ENCODE data around the gene ME3.
A peak's percentile ranks its signal among the peaks of the same experiment; 100 is the strongest.
"Not testable (repeated sequence)": the region's sequence is repeated elsewhere in the genome, so short reads cannot be mapped to it uniquely, and the experiment has no call there.

ME3 gene

DNA sequence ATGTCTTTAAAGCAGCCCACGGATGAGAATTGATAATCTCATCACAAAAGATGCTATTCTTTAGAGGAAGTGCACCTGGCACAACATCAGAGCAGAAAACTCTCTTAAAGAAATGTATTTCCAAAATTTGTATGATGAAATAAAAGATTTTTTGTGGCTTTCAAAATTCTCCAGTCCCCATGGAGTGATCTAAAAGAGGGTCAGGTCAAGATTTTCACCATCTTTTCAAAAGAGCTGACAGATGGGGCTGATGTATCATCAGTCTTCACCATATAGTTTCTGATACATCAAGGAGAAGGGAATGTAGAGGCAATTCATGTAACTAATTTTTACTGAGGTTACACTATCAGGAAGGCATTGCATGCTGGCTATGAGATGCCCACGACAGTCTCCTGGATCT, 11.7 kb downstream of the ME3 start:
- no peak for DNase-seq

DNA sequence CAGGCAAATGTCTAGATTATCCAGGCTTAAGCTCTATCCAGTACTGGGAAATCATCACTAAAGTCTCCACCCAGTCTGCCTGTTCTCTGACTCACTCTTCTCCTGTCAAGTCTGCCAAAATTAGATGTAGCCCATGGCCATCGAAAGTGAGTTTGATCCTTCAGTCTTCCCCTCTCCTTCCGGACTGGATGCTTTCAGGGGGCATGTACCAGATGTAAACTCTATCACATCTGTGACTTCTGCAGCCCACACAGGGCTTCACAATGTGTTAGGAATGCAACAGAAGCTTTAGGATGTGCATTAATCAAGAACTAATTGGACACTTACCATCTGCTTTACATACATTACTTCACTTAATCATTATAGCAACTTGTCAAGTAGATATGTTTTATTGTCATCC, 12.3 kb downstream of the ME3 start:
- no peak for DNase-seq

DNA sequence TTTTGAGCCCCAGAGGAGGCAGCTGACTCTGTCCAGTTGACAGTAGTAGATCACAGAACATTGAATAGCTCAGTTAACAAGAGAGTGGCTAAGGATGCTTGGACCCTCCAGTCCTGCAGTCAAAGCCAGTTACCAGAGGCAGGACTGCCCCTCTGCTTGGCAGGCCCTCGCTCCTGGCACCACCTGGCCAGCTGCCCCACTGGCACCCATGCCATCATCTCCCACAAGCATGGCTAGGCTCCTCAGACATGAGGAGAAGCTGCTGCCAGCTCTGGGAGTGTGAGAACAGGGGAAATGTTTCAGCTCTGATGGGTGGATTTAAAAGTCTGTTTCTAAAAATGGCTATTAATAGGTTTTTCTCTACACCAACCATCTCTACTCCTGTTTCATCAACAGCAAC, 13.9 kb downstream of the ME3 start:
- DNase-seq: no peak

DNA sequence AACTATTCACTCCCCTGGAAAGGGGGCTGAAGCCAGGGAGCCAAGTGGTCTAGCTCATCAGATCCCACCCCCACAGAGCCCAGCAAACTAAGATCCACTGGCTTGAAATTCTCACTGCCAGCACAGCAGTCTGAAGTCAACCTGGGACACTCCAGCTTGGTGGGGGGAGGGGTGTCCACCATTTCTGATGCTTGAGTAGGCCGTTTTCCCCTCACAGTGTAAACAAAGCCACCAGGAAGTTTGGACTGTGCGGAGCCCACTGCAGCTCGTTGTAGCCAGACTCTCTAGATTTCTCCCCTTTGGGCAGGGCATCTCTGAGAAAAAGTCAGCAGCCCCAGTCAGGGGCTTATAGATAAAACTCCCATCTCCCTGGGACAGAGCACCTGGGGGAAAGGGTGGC, 27.2 kb downstream of the ME3 start:
- DNase-seq: not testable (repeated sequence)

DNA sequence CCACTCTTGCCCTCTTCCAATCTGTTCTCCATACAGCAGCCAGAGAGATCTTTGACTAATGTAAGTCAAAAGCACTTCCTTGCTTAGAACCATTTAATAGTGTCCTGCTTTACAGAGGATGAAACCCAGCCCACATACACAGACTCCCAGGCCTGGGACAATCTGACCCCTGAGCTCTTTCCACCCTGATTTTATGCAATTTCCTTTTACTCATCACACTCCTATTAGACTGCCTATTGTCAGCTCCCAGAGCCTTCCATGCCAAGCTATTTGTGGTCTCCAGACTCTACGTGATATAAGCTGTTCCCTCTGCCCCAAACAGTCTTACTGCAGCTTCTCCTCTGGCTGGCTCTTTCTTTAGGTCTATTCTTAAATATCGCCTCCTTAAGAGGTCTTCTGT, 28.1 kb downstream of the ME3 start:
- DNase-seq: peak; percentile 29 to 63 (median 50)

DNA sequence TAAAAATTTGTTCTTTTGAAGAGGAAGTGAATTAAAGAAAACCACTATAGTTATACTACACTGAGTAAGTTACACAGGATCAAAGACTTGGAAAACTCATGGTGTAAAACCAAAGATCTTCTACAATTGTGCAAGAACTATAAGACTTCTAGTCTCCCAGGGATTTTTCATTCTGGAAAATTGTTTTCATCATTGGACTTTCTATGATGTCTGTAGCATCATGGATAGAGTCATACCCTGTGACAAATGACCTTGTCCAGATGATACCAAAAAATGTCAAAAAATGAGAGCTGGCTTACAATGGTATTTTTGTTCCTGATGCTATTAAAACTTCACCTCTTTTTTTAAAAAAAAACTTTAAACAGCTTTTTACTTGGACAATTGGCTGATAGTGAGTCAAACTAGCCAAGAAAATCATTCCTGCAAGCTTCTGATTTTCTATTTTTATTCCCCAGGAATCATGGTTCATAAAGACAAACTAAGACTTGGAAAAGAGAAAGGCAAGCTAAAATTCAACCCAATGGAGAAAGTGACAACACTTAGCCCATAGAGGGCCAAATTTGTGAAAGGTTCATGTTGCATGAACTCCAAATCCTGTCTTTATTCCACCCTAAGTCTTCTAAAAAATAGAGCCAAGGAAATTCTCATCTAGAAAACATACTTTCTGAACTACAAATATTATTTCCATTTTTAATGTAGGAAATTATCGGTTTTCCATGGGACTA, 30.7 kb downstream of the ME3 start:
- no peak for DNase-seq

DNA sequence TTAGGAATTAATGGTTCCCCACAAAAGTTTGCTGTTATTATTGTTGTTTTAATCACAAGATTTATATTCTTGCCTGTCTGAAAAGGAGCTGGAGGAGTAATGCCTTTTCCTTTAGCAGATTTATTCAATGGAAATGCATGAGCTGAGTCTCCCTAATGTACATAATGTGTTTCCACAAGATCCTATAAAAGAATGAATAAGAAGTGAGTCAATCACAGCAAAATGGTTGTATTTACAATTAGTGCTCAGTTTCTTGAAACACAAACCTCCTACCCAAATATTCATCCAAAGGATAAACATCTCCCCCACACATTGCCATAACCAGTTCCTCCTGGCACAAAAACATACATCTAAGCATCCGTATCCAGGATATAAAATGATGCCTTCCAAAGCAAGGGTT, 33.3 kb downstream of the ME3 start:
- DNase-seq: no peak

DNA sequence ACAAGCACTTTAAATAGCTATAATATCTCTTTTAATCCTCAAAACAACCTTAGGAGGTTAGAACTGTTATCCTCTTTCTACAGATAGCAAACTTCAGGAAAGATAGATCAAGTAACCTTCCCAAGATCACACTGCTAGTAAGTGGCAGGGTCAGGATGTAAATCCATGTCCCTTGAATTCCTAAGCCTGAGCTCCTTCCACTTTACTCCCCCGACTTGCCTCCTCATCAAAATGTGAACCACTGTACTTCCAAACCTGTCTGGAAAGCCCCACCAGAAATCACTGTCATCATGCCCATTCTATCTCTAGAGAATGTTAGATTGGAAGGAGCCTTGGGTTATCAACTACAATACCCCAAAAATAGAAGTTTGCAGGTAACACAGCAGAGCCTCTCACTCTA, 33.7 kb downstream of the ME3 start:
- no peak for DNase-seq

DNA sequence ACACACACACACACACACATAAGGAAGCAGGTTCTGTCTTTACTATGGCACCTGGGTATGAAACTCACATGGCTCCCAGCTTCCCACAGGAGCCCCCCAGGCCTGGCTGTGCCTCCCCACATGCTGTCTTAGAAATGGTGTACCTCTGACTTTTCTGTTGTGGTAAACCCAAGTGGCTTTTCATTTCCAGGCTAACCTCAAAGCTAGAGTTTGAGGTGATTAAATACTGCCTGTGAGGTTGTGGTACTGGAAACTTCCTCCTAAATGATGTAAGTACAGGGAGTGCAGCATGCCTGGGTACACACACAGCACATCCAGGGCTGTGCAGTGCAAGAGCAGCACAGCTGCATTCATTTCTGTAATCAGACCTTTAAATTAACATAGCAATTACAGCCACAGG, 34.4 kb downstream of the ME3 start:
- DNase-seq: no peak

DNA sequence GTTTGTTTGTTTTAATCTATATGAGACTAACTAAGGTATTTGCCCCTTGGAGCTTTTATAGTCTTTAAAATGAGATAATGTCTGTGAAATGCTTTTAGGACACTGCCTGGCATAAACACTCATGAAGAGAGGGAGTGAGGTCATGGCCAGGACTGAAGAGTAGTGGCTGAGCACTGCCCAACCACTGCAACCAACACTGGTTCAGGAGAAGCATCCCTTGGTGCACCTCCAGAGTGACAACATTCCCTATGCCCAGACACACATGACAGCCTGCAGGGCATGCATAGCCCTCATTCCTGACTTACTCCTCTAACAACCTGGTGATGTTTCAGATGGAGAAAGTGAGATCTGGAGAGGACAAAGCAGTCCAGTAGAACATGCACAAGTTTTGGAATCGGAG, 36.1 kb downstream of the ME3 start:
- DNase-seq: no peak

DNA sequence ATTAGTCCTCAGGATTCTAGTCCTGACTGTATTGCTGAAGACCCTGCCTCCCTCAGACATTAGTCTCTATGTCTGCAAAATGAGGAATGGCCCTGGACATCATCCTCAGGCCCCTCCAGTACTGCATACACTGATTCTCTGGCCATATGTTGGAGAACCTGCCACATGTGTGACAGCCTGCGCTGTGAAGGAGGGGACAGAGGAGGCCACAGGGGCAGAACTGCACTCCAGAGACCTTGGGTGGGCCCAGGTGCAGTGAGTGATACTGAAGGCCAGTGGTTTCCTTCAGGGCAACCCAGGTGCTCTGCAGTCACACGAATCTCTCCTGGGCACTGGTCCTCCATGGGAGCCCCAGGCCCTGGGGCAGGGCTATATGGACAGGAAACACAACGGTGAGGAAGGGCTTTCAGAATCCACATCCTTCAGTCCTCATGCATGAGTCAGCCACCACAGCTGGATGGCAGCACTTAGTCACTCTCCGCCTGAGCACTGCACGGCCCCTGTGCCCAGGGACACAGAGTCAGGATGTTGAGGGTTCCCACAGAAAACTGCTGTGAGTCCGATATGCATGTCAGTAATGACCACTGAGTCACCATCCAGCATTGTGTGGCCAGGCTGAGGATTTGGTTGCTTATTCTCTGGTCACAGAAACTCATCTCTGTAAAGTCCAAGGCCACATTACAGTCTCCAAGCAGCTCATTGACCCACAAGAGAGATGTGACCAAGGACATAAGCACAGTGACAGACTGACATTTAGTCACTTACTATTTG, 39.7 kb downstream of the ME3 start:
- peak; percentile 68 to 80 (median 72) for DNase-seq

DNA sequence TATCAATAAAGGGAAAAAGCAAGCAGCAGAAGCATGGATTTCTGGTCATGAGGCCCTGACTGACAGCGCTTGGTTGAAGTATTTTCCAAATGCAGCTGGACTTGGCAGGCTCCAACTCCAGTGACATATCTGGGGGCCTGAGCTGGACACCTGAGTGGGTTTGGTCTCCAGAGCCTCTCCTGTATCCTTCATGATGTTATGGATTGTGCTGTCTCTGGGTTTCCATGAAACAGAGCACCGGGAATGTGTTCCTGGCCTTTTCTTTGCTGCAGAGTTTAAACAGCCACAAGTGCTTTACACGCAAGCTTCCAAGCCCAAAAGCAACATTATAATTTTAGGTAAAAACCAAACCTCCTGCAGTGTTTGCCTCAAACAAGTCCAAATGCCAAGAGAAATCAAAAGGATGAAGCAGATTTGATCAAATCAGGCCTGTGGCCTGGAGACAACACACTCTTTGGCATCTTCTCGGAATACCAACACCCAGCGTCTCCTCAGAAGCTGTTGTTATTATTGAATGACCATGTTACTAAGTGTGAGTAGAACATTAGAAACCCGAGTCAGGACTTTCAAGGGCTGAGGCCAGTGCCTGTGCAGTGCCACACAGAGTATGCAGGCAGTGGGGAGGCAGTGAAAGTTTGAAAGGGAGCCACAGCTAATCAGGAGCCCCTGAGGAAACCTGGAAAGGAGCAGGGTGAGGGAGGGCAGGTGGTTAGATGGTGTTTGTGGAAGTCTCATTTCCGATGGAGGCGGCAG, 42.0 kb downstream of the ME3 start:
- DNase-seq: no peak

DNA sequence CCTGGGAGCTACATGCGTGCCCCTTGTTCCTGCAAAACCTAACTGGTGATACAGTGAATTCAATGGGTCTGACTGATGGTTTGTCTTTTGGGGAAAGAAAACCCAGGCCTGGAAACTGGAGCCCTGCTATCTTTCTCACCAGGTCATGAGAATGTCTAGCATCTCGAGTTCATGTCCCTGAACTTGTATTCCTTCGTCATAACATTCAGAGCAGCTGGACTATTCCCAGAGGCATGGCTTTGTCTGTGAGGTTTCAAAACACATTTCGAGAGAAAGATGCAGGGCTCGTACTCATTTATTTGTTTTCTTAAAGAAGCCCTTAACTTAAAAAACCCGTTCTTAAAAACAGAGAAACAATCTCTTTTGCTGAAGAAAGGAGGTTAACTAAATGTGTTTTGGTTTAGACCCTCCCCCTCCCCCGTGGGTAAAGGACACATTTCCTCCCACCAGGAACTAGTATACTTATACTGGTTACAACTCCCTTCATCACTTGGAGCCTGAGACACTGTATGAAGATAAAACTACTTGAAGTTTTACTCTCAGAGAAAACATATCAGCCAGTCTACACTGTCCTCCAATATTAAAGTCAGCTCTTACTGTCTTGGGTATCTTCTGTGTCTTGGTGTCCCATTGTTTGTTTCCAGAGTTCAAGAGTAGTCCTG, 43.2 kb downstream of the ME3 start:
- no peak for DNase-seq

DNA sequence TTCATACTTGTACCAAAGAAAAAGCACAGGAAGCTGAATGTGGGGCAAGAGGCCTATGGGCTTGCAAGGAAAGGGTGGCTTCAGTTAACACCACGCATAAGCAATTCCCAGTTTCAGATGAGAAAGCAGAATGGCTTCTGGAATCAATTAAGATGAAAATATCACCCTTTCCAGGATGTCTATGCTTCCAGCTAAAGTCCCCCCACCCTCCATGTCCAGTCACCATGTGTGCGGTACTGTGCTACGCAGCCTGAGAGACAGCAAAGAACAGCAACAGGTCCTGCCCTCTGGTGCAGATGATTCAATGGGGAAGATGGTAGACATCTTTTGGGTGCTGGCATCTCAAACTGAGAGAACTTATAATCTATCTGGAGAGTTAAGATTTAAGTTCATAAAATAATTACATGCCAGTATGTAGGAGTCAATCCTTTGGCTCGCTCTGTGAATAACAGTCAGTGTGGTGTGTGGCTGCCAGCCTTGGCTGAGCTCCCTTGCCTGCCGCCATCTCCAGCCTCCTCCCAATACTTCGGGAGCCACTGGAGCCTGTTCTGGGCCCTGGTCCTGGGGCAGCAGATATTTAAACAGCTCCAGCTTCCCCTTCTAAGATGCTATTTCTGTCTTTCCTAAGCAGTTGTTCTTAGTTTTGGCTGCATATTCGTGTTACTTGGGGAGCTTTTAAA, 44.5 kb downstream of the ME3 start:
- DNase-seq: no peak

DNA sequence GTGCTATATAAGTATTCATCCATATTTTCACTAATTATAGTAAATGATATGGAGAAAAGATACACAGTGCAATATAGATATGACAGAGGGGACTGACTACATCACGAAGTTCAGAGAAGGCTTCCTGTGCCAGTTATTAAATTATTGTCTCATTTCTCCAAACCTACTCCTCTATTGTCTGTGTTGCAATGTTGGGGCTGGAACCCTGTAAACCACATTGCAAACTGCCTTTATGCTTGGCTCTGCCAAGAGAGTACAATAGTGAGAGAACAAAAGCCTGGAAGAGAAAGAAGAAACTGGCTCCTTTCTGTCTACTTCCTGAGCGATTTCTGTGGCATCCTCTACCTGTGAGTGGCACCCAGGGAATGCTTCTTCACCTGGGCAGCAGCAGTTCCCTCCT, 46.4 kb downstream of the ME3 start:
- no peak for DNase-seq

DNA sequence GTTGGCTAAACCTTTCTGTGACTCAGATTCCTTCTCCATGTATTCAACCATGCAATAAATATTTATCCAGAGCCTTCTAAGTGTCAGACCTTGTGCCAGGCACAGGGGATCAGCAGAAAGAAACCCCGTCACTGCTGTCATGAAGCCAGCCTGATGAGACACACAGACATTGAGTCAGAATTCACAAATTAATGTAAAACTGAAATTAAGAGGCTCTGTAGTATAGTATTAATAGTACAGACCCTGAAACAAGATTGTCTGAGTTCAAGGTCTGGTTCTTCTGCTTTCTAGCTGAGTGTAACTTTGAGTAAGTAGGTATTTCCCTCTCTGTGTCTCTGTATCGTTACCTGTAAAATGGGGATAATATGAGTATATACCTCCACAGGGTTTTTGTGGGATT, 46.9 kb downstream of the ME3 start:
- no peak for DNase-seq

DNA sequence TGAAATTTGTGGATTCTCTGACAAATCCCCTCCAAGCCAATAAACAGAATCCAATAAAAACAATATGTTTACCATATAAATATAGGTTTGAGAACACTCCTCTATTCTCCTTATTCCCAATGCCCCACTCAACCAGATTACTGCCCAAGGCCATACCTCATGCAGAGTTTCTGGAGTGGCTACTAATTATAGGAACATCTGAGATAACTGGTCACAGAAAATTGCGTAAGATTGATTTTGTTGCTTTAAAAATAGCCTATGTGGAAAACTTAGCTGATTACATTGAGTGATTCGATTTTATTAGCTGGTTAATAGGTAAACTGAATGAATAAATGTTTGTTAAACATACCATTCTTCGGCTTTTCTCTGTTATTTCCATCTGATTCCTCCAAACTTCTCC, 48.0 kb downstream of the ME3 start:
- no peak for DNase-seq

DNA sequence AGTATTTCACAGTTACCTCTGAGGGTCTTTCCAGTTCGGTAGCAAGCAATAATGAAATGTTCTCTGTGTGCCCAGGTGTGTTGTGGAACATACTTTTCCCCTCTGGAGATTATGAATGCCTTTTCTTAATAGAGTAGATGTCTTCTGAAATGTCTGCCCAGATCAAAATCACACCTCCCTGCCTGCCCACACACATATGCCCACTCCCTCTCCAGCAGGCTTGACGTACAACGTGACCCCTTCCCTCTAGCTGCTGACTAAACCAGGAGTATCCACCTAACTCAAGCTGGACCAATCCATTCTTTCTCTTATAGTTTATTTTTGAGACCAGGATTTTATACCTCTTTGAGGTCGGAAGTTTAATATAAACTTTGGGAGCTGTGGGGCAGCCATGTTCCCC, 48.7 kb downstream of the ME3 start:
- no peak for DNase-seq

DNA sequence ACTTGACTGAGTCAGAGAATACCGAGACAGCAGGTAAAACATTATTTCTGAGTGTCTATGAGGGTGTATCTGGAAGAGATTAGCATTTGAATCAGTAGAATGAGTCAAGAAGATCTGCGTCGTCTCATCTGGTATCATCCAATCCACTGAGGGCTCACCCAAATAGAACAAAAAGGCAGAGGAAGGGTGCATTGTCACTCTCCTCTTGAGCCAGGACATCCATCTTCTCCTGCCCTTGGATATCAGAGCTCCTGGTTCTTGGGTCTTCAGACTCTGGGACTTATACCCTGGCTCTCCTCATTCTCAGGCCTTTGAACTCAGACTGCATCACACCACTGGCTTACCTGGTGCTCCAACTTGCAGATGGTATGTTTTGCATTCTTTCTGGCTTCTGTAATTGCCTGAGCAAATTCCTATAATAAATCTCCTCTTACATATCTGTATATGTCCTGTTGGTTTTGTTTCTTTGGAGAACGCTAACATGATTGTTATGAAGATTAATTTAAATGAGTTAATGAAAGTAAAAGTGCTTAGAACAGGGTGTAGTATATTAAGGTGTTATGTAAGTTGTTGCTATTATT, 49.3 kb downstream of the ME3 start:
- DNase-seq: no peak

DNA sequence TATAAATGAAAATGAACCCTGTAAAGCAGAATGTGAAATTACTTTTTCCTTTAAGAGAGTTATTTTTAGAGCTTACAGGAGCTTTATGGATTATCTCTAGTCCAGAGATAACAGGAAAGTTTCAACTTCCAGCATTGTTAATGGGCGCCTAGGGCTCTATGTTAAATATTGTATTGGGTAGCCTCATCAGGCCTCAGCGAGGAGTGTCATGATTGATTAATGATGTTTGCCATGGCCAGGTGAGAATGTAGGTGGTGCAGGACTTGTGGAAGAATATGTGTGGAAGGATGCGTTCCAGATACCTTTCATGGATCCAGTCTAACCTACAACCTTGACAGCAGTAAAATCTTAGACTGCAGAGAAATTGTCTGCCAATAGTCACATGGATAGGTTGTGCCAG, 50.6 kb downstream of the ME3 start:
- DNase-seq: no peak

DNA sequence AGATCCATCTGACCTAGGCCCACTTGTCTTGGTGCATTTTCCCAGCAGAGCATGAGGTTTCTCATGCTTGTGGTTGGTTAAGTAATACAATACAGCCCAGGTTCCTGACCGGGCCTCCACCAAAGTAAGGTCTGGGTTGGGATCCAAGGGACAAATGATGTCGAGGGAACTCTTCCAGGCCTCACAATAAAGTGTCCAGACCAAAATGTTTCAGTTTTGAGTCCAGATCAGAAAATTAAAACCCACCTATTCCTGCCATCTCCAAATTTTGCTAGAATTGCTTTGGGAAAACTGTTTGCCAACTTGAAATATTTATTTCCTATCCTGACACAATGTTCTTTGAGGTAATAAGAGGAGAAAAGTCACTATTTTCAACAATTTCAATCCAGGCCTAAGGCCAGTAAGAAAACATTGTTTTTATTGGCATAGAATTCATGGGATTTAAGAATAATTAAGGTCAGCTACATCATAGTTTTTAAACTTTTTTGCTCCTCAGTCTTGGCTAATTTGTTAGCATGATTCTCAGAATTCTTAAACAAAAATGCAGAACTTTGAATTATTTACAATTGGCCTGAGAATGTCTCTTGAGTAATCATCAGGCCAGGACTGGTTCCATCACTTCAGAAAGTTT, 51.4 kb downstream of the ME3 start:
- no peak for DNase-seq

DNA sequence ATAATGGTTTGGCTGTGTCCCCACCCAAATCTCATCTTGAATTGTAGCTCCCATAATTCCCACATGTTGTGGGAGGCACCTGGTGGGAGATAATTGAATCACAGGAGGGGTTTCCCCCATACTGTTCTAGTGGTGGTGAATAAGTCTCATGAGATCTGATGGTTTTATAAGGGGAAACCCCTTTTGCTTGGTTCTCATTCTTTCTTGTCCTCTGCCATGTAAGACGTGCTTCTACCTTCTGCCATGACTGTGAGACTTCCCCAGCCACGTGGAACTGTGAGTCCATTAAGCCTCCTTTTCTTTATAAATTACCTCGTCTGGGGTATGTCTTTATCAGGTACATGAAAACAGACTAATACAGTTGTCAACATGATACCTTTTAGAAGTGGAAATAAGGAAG, 53.0 kb downstream of the ME3 start:
- DNase-seq: peak in 1 of 4 experiments; percentile 4
